ENCODE data around the gene SCN1A. TPM values are rescaled to one million over a fixed set of nuclear protein-coding genes. Genes with fewer than 3 reads are reported as not detected.

SCN1A gene
- total and polyA plus RNA-seq, 10 of the 15 experiments (the other 5 are each of a cell fraction or from before 2014, with no cell fraction given), result not detected

DNA sequence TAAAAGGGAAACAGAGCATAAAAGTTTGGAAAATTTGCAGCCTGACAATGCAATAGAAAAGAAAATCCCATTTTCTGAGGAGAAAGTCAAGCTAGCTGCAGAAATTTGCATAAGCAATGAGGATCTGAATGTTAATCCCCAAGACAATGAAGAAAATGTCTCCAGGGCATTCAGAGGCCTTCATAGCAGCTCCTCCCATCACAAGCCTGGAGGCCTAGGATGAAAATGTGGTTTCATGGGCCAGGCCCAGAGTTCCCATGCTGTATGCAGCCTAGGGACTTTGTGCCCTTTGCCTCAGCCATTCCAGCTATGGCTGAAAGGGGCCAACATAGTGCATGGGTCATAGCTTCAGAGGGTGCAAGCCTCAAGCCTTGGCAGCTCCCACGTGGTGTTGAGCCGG lies 10.3 kb upstream of the SCN1A start:
- CTCF ChIA-PET, result interaction anchor here (2.5 kb wide), 1 partner anchor 10 kb away, joined by 11 read pairs; the partner anchor contains the start of gene SCN1A
- FAIRE-seq (no peak), ATAC-seq (no peak), DNase-seq (ENCODE audit: low read depth, low spot score) (no peak)
- RAD21 ChIA-PET (ENCODE audit: unreplicated experiment), result no interaction called here
- Histone ChIP-seq H3K27me3 (replicated peaks in 1 of 2; ENCODE audit: control insufficient read depth in 2 of 2, insufficient read depth in 2 of 2, low read length in 1 of 2) (no peaks in the 10 kb centered on the region), H3K9ac (ENCODE audit: control insufficient read depth, insufficient read depth, low read length) (no peak overlapping the region), H2AFZ (ENCODE audit: control insufficient read depth, low read depth, low read length) (no peak overlapping the region), H3K27ac (ENCODE audit: control insufficient read depth, insufficient read depth) (no peak overlapping the region), H3K36me3 (ENCODE audit: control insufficient read depth in 2 of 2, insufficient read depth in 2 of 2, low read length in 1 of 2) (no peaks in the 10 kb centered on the region), H4K20me1 (ENCODE audit: control insufficient read depth, insufficient read depth) (no peaks in the 10 kb centered on the region), H3K4me3 (no peak overlapping the region), H3K4me2 (ENCODE audit: control insufficient read depth, insufficient read depth) (no peak overlapping the region), H3K9me3 (replicated peaks; ENCODE audit: control insufficient read depth, insufficient read depth, low read length) (no peaks in the 10 kb centered on the region), H3K4me1 (ENCODE audit: control insufficient read depth, insufficient read depth, low read length) (no peaks in the 10 kb centered on the region), H3K79me2 (ENCODE audit: control insufficient read depth, insufficient read depth, low read length) (no peaks in the 10 kb centered on the region)
- POLR2A ChIA-PET, result no interaction called here
- intact Hi-C loops (cut with micrococcal nuclease; ENCODE audit: unreplicated experiment) (no loop called here), in situ Hi-C loops (cut with MboI) (no loop called here)
- TF ChIP-seq SUPT20H (IDR thresholded peaks at IDR 0.05; ENCODE audit: borderline replicate concordance, control insufficient read depth, low read depth, low read length) (no peak), ESRRA (IDR thresholded peaks at IDR 0.05; ENCODE audit: low read length) (no peak), NFYB (IDR thresholded peaks at IDR 0.05; ENCODE audit: insufficient read depth, low read depth, low read length) (no peak)
- no TSS peak for BruUV-seq (replicated peaks)
- 0% methylated on average over 2 of the region's 2 CpGs for WGBS (ENCODE audit: insufficient coverage, insufficient replicate concordance, low lambda C conversion rate, missing lambda C conversion rate)
- SMC1A ChIA-PET (ENCODE audit: uncharacterized antibody, unreplicated experiment), result interaction anchor here (0.9 kb wide), 1 partner anchor 11 kb away, joined by 3 read pairs; the partner anchor contains the start of gene SCN1A

DNA sequence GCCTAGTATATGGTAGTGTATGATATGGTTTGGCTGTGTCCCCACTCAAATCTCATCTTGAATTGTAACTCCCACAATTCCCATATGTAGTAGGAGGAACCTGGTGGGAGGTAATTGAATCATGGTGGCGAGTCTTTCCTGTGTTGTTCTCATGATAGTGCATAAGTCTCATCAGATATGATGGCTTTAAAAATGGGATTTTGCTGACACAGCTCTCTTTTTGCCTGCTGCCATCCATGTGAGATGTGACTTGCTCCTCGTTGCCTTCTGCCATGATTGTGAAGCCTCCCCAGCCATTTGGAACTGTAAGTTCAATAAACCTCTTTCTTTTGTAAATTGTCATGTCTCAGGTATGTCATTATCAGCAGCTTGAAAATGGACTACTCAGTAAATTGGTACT lies 9.5 kb upstream of the SCN1A start:
- H4K20me1 ChIP-seq (ENCODE audit: control insufficient read depth, insufficient read depth), result no peaks in the 10 kb centered on the region
- SMC1A ChIA-PET (ENCODE audit: uncharacterized antibody, unreplicated experiment), result no interaction called here
- H2AFZ ChIP-seq (ENCODE audit: control insufficient read depth, low read depth, low read length), result no peak overlapping the region
- no peak for ATAC-seq
- RAD21 ChIA-PET (ENCODE audit: unreplicated experiment), result no interaction called here
- no peaks in the 10 kb centered on the region for H3K79me2 ChIP-seq (ENCODE audit: control insufficient read depth, insufficient read depth, low read length)
- FAIRE-seq, result no peak
- intact Hi-C loops (cut with micrococcal nuclease; ENCODE audit: unreplicated experiment) (no loop called here), in situ Hi-C loops (cut with MboI) (no loop called here)
- no peak overlapping the region for H3K27ac ChIP-seq (ENCODE audit: control insufficient read depth, insufficient read depth)
- CTCF ChIA-PET, result interaction anchor here (2.5 kb wide), 1 partner anchor 10 kb away, joined by 11 read pairs; the partner anchor contains the start of gene SCN1A
- POLR2A ChIA-PET, result no interaction called here
- 0% methylated on average over 2 of the region's 2 CpGs for WGBS (ENCODE audit: insufficient coverage, insufficient replicate concordance, low lambda C conversion rate, missing lambda C conversion rate)
- H3K4me2 ChIP-seq (ENCODE audit: control insufficient read depth, insufficient read depth), result no peak overlapping the region
- H3K4me3 ChIP-seq, result no peak overlapping the region
- H3K9ac ChIP-seq (ENCODE audit: control insufficient read depth, insufficient read depth, low read length), result no peak overlapping the region
- H3K36me3 ChIP-seq (ENCODE audit: control insufficient read depth in 2 of 2, insufficient read depth in 2 of 2, low read length in 1 of 2), result no peaks in the 10 kb centered on the region
- no peak for TF ChIP-seq SIN3A (IDR thresholded peaks at IDR 0.05; ENCODE audit: low read depth, low read length)
- no peak for TF ChIP-seq FOXK2 (IDR thresholded peaks at IDR 0.05)
- TF ChIP-seq PAX5 (IDR thresholded peaks at IDR 0.05; ENCODE audit: borderline replicate concordance, low read depth, low read length), result no peak
- TF ChIP-seq, protein P1, sequence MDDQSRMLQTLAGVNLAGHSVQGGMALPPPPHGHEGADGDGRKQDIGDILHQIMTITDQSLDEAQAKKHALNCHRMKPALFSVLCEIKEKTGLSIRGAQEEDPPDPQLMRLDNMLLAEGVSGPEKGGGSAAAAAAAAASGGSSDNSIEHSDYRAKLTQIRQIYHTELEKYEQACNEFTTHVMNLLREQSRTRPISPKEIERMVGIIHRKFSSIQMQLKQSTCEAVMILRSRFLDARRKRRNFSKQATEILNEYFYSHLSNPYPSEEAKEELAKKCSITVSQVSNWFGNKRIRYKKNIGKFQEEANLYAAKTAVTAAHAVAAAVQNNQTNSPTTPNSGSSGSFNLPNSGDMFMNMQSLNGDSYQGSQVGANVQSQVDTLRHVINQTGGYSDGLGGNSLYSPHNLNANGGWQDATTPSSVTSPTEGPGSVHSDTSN (IDR thresholded peaks at IDR 0.05; ENCODE audit: insufficient replicate concordance, low read depth, low read length), result no peak
- no peak for TF ChIP-seq SMARCA5 (IDR thresholded peaks at IDR 0.05)
- TF ChIP-seq, protein P2, sequence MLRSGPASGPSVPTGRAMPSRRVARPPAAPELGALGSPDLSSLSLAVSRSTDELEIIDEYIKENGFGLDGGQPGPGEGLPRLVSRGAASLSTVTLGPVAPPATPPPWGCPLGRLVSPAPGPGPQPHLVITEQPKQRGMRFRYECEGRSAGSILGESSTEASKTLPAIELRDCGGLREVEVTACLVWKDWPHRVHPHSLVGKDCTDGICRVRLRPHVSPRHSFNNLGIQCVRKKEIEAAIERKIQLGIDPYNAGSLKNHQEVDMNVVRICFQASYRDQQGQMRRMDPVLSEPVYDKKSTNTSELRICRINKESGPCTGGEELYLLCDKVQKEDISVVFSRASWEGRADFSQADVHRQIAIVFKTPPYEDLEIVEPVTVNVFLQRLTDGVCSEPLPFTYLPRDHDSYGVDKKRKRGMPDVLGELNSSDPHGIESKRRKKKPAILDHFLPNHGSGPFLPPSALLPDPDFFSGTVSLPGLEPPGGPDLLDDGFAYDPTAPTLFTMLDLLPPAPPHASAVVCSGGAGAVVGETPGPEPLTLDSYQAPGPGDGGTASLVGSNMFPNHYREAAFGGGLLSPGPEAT (IDR thresholded peaks at IDR 0.05; ENCODE audit: low read depth), result no peak
- TF ChIP-seq, protein P3, sequence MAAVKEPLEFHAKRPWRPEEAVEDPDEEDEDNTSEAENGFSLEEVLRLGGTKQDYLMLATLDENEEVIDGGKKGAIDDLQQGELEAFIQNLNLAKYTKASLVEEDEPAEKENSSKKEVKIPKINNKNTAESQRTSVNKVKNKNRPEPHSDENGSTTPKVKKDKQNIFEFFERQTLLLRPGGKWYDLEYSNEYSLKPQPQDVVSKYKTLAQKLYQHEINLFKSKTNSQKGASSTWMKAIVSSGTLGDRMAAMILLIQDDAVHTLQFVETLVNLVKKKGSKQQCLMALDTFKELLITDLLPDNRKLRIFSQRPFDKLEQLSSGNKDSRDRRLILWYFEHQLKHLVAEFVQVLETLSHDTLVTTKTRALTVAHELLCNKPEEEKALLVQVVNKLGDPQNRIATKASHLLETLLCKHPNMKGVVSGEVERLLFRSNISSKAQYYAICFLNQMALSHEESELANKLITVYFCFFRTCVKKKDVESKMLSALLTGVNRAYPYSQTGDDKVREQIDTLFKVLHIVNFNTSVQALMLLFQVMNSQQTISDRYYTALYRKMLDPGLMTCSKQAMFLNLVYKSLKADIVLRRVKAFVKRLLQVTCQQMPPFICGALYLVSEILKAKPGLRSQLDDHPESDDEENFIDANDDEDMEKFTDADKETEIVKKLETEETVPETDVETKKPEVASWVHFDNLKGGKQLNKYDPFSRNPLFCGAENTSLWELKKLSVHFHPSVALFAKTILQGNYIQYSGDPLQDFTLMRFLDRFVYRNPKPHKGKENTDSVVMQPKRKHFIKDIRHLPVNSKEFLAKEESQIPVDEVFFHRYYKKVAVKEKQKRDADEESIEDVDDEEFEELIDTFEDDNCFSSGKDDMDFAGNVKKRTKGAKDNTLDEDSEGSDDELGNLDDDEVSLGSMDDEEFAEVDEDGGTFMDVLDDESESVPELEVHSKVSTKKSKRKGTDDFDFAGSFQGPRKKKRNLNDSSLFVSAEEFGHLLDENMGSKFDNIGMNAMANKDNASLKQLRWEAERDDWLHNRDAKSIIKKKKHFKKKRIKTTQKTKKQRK (IDR thresholded peaks at IDR 0.05; ENCODE audit: low read depth, low read length), result no peak
- no peak for TF ChIP-seq NBN (IDR thresholded peaks at IDR 0.05)
- no peak for TF ChIP-seq ZNF622 (IDR thresholded peaks at IDR 0.05)
- no peak for TF ChIP-seq POLR2AphosphoS2 (IDR thresholded peaks at IDR 0.05; ENCODE audit: low read depth, low read length)
- DNase-seq (ENCODE audit: low read depth, low spot score), result no peak
- no peaks in the 10 kb centered on the region for H3K27me3 ChIP-seq (replicated peaks in 1 of 2; ENCODE audit: control insufficient read depth in 2 of 2, insufficient read depth in 2 of 2, low read length in 1 of 2)
- no peaks in the 10 kb centered on the region for H3K9me3 ChIP-seq (replicated peaks; ENCODE audit: control insufficient read depth, insufficient read depth, low read length)
- no TSS peak for BruUV-seq (replicated peaks)
- no peaks in the 10 kb centered on the region for H3K4me1 ChIP-seq (ENCODE audit: control insufficient read depth, insufficient read depth, low read length)

Measured in GM12878 (cell line).